GM18499 (cell line): Measurements from ENCODE around the gene SMIM41.

ENCODE experiments used
- ATAC-seq: cut with Tn5 transposase; IDR thresholded peaks from one replicate; pipeline ENCODE4 v1.9.1; 2021; ENCODE audit warnings: moderate number of reproducible peaks; ENCODE audit not compliant: insufficient read depth, unreplicated experiment

SMIM41 gene

GRCh38 chr12:52079576-52080402 is at the start of gene SMIM41:
SMIM41 (plus strand) TSS chr12:52079704; CDS start chr12:52079780, 76 bp downstream.
- ATAC-seq: no peak

GRCh38 chr12:52032446-52032803 is 47.1 kb upstream of the SMIM41 start:
- ATAC-seq: no peak

- ATAC-seq: peak; percentile 61
These were observed 46.6 kb upstream of the SMIM41 start for GRCh38 chr12:52032804-52033445.

GRCh38 chr12:52033446-52034140 is 45.9 kb upstream of the SMIM41 start:
- no peak for ATAC-seq

- ATAC-seq: no peak
These were observed 44.3 kb upstream of the SMIM41 start for GRCh38 chr12:52035190-52035589.

- no peak for ATAC-seq
These were observed 43.6 kb upstream of the SMIM41 start for GRCh38 chr12:52035926-52036325.

GRCh38 chr12:52036587-52037171 is 42.8 kb upstream of the SMIM41 start:
- ATAC-seq: no peak

GRCh38 chr12:52037248-52037861 is 42.1 kb upstream of the SMIM41 start:
- no peak for ATAC-seq

GRCh38 chr12:52038447-52038846 is 41.1 kb upstream of the SMIM41 start:
- no peak for ATAC-seq

GRCh38 chr12:52041035-52041434 is 38.5 kb upstream of the SMIM41 start:
- no peak for ATAC-seq

GRCh38 chr12:52041695-52042123 is 37.8 kb upstream of the SMIM41 start:
- ATAC-seq: no peak

GRCh38 chr12:52042706-52043385 is 36.7 kb upstream of the SMIM41 start:
- ATAC-seq: no peak

GRCh38 chr12:52043386-52044212 is 35.9 kb upstream of the SMIM41 start:
- no peak for ATAC-seq

GRCh38 chr12:52044292-52044983 is 35.1 kb upstream of the SMIM41 start:
- ATAC-seq: no peak

- no peak for ATAC-seq
These were observed 33.7 kb upstream of the SMIM41 start for GRCh38 chr12:52045794-52046199.

- ATAC-seq: no peak
These were observed 32.6 kb upstream of the SMIM41 start for GRCh38 chr12:52046859-52047258.

- ATAC-seq: no peak
These were observed 30.2 kb upstream of the SMIM41 start for GRCh38 chr12:52049286-52049685.

- ATAC-seq: no peak
These were observed 29.8 kb upstream of the SMIM41 start for GRCh38 chr12:52049688-52050087.
